Anterior cingulate cortex (tissue), 58 donors: Measurements from ENCODE around the gene PANK2.
"Not testable (repeated sequence)": the region's sequence is repeated elsewhere in the genome, so short reads cannot be mapped to it uniquely, and the experiment has no call there.

Experiments used
- DNase-seq, 58 donors: peaks; one replicate each; lab custom pipeline; 2025; lab: John Stamatoyannopoulos, UW

PANK2 gene

GRCh38 chr20:3888622-3889488 is at the start of gene PANK2:
Gene PANK2, plus strand, starts transcription at chr20:3889387.
- peak; percentile 86 to 99 (median 98) for DNase-seq

DNA sequence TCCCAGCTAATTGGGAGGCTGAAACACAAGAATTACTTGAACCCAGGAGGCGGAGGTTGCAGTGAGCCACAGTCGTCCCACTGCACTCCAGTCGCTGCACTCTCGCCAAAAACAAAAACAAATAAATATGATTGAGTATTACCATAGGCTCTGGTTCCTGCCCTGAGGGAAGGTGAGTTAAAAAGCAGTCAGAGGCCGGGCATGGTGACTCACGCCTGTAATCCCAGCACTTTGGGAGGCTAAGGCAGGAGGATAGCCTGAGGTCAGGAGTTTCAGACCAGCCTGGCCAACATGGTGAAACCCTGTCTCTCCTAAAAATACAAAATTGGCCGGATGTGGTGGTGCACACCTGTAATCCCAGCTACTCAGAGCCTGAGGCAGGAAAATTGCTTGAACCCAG is 49.0 kb upstream of the PANK2 start:
- DNase-seq = not testable (repeated sequence)

DNA sequence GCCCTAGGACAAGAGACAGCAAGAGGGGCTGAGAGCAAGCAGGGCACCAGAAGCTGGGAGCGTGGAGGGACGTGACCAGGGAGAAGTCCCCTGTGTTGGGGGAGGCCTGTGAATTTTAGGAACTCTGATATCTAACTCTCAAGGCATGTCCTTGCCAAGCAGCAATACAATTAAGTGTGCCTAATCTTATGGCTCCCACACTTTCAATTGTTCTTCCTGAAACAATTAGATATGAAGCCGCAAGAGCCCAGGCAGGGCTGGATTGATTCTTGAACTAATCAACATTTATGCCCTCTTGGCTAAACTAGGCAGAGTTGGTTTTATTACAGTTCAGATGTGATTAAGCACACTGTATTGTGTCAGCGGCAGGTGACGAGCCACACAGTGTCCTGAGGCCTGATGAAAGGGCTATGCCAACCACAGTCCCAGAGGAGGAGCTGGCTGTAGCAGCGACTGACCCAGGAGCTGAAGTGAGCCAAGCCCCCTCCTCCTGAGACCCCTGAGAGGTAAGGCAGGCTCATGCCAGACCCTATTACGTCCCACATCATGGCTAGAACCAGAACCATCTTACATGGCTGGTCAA is 46.7 kb upstream of the PANK2 start:
- DNase-seq = no peak

GRCh38 chr20:3843490-3843889 is 45.7 kb upstream of the PANK2 start:
- DNase-seq = no peak

DNA sequence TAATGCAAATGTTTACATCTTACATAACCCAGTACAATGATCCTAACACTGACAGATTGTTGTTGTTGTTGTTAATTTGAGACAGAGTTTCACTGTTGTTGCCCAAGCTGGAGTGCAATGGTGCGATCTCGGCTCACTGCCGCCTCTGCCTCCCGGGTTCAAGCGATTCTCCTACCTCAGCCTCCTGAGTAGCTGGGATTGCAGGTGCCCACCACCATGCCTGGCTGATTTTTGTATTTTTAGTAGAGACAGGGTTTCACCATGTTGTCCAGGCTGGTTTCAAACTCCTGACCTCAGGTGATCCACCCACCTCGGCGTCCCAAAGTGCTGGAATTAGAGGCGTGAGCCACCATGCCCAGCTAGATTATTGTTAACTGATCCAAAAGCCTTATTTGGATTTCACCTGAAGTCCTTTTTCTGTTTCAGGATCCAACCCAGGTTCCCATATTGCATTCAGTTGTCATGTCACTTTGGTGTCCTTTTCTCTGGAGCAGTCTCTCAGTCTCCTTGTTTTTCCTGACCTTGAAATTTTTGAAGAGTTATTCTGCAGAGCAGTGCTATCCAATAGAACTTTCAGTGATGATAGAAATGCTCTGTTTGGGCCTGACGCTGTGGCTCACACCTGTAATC is 45.1 kb upstream of the PANK2 start:
- DNase-seq = not testable (repeated sequence)

DNA sequence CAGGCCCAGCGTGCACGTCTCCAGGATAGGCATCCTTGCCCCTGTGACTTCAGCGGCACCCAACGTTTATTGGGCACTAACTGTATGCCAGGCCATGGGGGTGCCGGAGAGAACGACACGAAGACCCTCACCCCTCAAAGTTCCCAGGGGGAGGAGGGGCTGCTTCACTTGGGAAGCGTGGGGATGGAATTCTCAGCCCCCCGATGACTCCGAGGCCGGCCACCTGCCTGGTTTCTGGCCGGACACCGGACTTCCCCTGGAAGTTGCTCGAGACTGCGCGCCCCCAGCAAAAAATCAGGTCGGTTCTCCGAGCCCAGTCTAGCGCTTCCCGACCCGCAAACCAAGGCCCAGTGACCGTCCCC is 42.8 kb upstream of the PANK2 start:
- peak in 6 of 58 donors; percentile 34 to 77 (median 46) for DNase-seq

DNA sequence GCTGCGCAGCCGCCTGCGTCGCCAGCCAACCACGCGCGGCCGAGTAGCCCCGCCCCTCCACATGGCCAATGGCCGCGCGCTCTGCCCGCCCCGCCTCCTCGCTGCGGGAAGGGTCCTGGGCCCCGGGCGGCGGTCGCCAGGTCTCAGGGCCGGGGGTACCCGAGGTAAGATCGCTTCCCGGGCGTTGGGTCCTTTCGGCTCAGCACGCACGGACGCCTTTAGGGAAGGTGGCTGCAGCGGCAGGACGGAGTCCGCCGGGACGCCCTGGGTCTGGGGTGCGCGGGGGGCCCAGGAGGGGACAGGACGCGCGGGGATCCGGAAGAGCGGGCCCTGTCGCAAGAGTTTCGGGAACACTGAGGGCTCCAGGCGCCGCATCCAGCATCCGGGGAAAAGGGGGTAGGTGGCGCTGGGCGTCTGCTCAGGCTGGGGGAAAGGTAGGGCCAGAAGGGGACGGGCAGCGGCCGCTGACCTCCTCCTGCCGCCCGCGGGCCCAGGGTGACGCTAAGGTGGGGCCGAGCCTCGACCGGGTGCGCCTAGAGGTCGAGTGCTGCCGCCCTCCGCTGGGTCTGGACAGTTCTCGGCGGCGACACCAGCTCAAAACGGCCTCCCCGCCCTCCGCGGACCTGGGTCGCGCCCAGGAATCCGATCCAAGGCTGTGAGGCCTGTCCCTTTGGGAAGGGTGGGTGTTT is 42.3 kb upstream of the PANK2 start, which contains the start of gene MAVS:
Gene MAVS (plus strand): TSS at position 95 of the 689 bp plus-strand sequence. CDS start 7,791 bp downstream, outside the sequence.
- DNase-seq = peak in 57 of 58 donors; percentile 39 to 92 (median 83)

DNA sequence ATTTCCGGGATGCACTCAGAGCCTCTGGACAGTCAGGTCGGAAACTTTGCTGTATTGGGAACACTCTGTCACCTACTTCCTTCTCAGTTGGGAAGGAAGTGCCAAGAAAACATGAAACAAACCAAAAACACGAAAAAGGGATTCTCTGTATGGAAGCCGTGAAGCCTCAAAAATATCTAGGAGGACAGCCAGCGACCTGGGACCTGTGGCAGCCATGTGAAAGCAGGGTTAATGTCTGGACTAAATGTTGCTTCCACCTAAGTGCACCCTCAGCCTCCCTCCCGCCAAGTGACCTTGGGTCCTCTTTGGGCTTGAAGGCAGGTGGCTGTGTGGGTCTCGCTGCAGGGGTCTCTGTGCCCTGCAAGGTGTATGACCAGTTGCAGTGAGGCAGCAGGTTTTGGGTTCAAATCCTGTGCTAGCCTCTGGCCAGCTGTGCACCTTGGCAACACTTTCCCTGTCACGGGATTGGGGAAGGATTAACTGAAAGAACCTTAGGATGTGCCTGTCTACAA is 41.7 kb upstream of the PANK2 start:
- DNase-seq = peak in 3 of 58 donors; percentile 24 to 43 (median 33)

DNA sequence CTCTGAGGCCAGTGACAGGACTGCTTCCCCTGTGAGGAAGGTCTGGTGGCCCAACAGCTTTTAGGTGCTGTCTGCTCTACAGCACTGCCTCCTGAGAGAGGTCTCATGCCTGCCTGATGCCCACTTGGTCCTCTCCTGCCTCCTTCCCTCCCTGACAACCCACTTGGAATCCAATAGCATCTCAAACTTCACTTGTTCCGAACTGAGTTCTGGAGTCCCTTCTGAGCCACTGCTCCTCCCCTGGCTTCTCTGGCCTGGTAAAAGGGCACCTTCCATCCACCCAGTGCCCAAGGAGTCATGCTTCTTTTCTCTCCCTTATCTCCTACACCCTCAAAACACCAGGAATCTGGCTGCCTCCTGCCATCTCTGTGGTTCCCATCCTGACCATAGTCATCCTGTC is 40.6 kb upstream of the PANK2 start:
- DNase-seq = no peak

DNA sequence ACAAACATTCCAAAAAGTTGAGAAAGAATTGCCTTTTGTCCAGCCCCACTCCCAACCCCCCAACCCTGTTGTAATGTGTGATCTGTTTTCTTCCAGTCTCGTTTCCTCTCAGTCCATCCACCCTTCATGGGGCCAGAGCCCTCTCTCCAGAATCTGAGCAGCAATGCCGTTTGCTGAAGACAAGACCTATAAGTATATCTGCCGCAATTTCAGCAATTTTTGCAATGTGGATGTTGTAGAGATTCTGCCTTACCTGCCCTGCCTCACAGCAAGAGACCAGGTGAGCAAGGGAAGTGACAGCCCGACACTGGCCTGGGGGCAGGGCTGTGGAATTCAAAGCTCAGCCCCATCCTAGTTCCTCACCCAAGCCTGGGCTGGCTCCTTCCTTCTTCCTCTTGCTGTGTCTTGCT is 34.7 kb upstream of the PANK2 start:
- no peak for DNase-seq

DNA sequence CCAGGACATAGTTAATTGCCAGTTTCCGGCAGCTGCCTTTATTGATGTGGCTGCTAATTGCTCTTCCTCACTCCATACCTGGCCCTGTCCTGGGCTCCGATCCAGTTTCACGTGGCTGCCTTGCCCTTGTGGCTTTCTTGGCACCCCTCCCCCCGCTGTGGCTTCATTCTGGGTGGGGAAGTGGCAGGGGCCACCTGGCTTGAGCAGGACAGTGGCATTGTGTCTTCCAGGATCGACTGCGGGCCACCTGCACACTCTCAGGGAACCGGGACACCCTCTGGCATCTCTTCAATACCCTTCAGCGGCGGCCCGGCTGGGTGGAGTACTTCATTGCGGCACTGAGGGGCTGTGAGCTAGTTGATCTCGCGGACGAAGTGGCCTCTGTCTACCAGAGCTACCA is 31.8 kb upstream of the PANK2 start:
- no peak for DNase-seq

DNA sequence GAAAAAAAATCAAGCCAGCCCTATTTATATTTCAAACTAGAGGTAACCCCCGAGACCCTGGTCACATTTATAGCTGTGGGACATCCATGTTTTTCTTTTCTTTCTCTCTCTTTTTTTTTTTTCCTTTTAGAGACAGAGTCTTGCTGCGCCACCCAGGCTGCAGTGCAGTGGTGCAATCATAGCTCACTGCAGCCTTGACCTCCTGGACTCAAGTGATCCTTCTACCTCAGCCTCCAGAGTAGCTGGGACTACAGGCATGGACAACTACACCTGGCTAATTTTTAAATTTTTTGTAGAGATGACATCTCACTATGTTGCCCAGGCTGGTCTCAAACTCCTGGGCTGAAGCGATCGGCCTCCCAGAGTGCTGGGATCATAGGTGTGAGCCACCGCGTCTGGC is 30.5 kb upstream of the PANK2 start:
- no peak for DNase-seq

DNA sequence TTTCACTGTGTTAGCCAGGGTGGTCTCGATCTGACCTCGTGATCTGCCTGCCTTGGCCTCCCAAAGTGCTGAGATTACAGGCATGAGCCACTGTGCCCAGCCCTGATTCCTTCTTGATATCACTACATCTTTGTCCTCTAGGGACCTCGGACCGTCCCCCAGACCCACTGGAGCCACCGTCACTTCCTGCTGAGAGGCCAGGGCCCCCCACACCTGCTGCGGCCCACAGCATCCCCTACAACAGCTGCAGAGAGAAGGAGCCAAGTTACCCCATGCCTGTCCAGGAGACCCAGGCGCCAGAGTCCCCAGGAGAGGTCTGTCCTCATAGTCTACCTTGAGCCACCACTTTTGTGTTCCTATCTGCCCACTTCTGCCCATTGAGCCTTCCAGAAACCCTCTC is 28.0 kb upstream of the PANK2 start:
- DNase-seq = no peak

DNA sequence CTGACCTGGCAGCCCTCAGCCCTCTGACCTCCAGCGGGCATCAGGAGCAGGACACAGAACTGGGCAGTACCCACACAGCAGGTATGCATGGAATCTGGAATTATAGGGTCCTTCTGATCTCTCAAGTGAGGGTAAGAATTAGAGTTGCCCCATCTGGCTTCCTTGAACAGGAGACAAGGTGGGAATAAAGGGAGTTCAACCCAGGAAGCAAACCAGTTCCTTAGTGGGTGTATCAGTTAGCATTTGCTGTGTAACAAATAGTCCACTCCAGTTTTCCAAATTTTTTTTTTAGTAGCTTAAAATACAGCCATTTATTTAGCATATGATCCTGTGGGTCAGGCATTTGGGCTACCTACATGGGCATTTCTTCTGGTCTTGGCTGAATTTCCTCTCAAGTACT is 26.9 kb upstream of the PANK2 start:
- no peak for DNase-seq

GRCh38 chr20:3863317-3863716 is 25.9 kb upstream of the PANK2 start:
- no peak for DNase-seq

DNA sequence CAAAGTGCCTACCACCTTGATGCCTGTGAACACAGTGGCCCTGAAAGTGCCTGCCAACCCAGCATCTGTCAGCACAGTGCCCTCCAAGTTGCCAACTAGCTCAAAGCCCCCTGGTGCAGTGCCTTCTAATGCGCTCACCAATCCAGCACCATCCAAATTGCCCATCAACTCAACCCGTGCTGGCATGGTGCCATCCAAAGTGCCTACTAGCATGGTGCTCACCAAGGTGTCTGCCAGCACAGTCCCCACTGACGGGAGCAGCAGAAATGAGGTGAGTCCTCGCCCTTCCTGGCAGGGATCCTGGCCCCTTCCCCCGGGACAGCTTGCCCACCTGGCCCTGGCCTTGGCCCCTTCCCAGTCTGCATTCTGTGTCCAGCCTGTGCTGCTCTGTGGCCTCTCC is 24.7 kb upstream of the PANK2 start:
- DNase-seq = peak in 2 of 58 donors; percentile 2 to 5

DNA sequence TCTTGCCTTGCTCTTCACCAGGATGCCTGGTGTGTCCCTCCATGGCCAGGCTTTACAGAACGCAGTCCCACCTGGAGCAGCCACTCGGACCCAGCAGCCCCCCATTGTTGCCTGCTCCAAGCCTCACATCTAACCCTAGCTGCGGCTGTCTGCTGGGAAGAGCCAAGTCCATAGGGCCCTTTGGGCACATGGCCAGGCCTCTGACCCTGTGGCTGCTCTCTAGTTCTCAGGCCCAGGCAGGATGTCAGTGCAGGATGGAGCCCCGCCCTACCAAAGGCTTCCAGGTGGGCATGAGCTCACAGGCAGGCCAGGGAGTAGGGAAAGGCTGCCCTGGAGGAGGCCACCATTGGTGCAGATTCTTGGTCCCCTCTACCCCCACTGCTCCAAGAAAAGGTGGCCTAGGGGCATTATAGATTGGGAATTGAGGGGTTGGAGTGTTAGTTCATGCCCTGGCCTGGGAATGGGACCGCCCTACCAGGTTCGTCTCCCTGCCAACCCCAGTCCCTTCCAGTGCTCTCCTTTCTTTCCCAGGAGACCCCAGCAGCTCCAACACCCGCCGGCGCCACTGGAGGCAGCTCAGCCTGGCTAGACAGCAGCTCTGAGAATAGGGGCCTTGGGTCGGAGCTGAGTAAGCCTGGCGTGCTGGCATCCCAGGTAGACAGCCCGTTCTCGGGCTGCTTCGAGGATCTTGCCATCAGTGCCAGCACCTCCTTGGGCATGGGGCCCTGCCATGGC is 23.9 kb upstream of the PANK2 start:
- DNase-seq = no peak

- no peak for DNase-seq
Observed at GRCh38 chr20:3865887-3866407, 23.2 kb upstream of the PANK2 start.

DNA sequence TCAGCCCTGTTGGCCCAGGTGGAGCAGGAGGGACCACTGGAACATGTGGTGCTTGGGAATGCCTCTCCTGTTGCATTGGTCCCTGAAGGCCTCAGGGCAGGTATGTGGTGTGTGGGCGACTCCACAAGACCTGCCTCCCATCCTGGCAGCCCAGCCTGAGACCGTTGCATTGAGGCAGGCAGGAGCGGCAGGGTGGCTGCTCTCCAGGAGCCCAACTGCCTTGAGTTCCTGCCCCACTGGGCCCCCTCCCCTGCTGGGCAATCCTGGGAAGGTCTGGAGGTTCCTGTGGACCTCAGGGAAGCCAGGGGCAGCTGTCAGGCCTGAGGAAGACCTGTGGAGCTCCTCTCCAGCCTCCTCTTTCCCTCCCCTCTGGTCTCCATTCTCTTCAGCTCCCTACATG is 22.7 kb upstream of the PANK2 start:
- DNase-seq = no peak

DNA sequence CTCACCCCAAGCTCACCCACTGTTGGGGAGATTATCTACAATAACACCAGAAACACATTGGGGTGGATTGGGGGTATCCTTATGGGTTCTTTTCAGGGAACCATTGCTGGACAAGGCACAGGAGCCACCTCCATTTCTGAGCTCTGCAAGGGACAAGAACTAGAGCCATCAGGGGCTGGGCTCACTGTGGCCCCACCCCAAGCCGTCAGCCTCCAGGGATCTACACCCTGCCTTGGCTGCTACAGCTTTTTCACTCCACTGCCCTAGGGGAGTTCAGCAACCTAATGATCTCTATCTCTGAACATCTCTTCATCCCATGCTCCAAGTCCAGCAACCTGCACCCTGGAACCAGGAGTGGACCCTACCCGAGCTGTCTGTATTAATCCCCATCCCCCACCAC is 21.4 kb upstream of the PANK2 start:
- no peak for DNase-seq
